GM21423 (cell line): ENCODE data around the gene CADPS2.

Experiments used
- ATAC-seq: cut with Tn5 transposase; IDR thresholded peaks from one replicate; pipeline ENCODE4 v1.9.1; 2021; ENCODE audit warnings: mild to moderate bottlenecking, moderate library complexity; ENCODE audit not compliant: unreplicated experiment

CADPS2 gene

GRCh38 chr7:122789156-122789555, 97.1 kb downstream of the CADPS2 start:
- ATAC-seq: no peak

GRCh38 chr7:122770686-122771335, 115.4 kb downstream of the CADPS2 start:
- ATAC-seq: no peak

GRCh38 chr7:122768827-122769226, 117.4 kb downstream of the CADPS2 start:
- no peak for ATAC-seq

GRCh38 chr7:122767339-122767738, 118.9 kb downstream of the CADPS2 start:
- ATAC-seq: no peak

- ATAC-seq: no peak
These were observed 119.7 kb downstream of the CADPS2 start for GRCh38 chr7:122766593-122766992.

GRCh38 chr7:122764902-122765301, 121.4 kb downstream of the CADPS2 start:
- ATAC-seq: no peak

GRCh38 chr7:122764020-122764419, 122.2 kb downstream of the CADPS2 start:
- no peak for ATAC-seq

- ATAC-seq: no peak
These were observed 124.2 kb downstream of the CADPS2 start for GRCh38 chr7:122762071-122762470.

GRCh38 chr7:122758501-122758900, 127.8 kb downstream of the CADPS2 start:
- ATAC-seq: no peak

- no peak for ATAC-seq
These were observed 129.4 kb downstream of the CADPS2 start for GRCh38 chr7:122756860-122757259.

- no peak for ATAC-seq
These were observed 130.6 kb downstream of the CADPS2 start for GRCh38 chr7:122755696-122756095.

- no peak for ATAC-seq
These were observed 133.7 kb downstream of the CADPS2 start for GRCh38 chr7:122752583-122752982.

GRCh38 chr7:122750389-122750788, 135.9 kb downstream of the CADPS2 start:
- ATAC-seq: no peak

- no peak for ATAC-seq
These were observed 138.1 kb downstream of the CADPS2 start for GRCh38 chr7:122748195-122748594.

- no peak for ATAC-seq
These were observed 139.3 kb downstream of the CADPS2 start for GRCh38 chr7:122746948-122747347.

GRCh38 chr7:122743211-122743610, 143.0 kb downstream of the CADPS2 start:
- ATAC-seq: no peak

GRCh38 chr7:122738947-122739346, 147.3 kb downstream of the CADPS2 start:
- no peak for ATAC-seq

- no peak for ATAC-seq
These were observed 150.1 kb downstream of the CADPS2 start for GRCh38 chr7:122736183-122736582.

GRCh38 chr7:122727759-122728158, 158.5 kb downstream of the CADPS2 start:
- ATAC-seq: no peak

- no peak for ATAC-seq
These were observed 158.9 kb downstream of the CADPS2 start for GRCh38 chr7:122727354-122727753.

- ATAC-seq: no peak
These were observed 159.4 kb downstream of the CADPS2 start for GRCh38 chr7:122726881-122727280.

GRCh38 chr7:122724366-122724765, 161.9 kb downstream of the CADPS2 start:
- ATAC-seq: no peak

- no peak for ATAC-seq
These were observed 167.2 kb downstream of the CADPS2 start for GRCh38 chr7:122719010-122719578.
